ENCODE results near the gene CFAP65.

GRCh38 chr2:218992703-218993344, 48.5 kb downstream of the CFAP65 start:
- TF ChIP-seq CTCF (IDR thresholded peaks at IDR 0.05) (no peak), POLR2A (IDR thresholded peaks at IDR 0.05) (no peak)
